ENCODE measurements around the gene TNK2.
"Not testable (repeated sequence)": the region's sequence is repeated elsewhere in the genome, so short reads cannot be mapped to it uniquely, and the experiment has no call there.

The TNK2 gene

DNA sequence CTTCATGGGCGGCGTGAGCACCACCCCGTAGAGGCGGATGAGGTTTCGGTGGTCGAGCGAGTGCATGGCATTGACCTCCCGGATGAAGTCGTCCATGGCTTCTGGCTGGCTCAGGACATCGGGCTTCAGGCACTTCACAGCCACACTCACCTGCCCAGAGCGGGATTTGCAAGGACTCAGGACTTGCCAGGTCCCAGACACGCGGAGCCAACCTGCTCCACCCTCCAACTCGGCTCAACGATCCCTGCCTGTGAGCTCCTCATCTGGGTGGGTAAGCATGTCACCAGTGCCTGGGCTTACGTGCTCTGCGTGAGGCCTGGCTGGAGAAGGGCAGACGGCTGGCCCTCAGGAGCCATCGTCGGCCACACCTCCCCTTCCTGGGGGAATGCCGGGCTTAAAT is 25.2 kb downstream of the TNK2 start:
- no peak for DNase-seq

- DNase-seq = no peak
Measured at GRCh38 chr3:195882002-195882441, 26.3 kb downstream of the TNK2 start.

- DNase-seq = no peak
Measured at GRCh38 chr3:195881276-195881988, 26.9 kb downstream of the TNK2 start.

- DNase-seq = no peak
Measured at GRCh38 chr3:195880037-195880431, 28.3 kb downstream of the TNK2 start.

GRCh38 chr3:195879416-195880036 is 28.8 kb downstream of the TNK2 start:
- no peak for DNase-seq

DNA sequence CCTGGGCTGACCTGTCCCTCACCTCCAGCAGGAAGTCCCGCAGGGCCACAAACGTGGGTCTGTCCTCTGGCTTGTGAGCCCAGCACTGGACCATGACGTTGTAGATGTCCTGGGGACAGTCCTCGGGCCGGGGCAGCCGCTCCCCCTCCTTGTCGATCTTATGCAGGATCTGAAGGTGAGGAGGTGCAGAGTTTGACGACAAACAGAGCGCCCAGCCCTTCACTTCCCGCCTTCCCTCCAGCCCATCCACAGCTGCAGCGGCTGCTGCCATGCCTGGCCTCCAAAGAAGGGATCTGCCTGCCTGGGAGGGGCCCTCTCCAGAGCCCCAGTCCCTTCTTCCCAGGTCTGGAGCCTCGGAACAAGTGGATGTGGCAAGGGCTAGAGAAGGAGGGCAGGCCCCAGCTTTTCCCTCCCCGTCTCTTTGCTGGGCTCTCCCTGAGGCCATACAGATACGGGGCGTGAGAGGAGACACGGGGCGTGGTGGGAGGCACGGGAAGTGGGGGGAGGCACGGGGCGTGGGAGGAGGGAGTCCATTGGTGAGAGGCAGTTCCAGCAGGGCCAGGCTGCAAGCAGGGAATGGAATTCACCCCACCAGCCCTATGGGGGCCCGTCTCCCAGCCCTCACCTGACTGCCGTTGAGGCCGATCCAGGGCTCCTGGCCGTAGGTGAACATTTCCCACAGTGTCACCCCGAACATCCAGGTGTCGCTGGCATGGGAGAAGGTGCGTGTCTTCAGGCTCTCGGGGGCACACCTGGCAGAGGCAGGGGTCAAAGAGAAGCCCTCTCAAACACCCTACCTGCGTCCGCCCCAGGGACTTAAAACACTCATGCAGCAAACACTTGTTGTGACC is 29.7 kb downstream of the TNK2 start:
- no peak for DNase-seq

- no peak for DNase-seq
Measured at GRCh38 chr3:195877767-195878423, 30.5 kb downstream of the TNK2 start.

DNA sequence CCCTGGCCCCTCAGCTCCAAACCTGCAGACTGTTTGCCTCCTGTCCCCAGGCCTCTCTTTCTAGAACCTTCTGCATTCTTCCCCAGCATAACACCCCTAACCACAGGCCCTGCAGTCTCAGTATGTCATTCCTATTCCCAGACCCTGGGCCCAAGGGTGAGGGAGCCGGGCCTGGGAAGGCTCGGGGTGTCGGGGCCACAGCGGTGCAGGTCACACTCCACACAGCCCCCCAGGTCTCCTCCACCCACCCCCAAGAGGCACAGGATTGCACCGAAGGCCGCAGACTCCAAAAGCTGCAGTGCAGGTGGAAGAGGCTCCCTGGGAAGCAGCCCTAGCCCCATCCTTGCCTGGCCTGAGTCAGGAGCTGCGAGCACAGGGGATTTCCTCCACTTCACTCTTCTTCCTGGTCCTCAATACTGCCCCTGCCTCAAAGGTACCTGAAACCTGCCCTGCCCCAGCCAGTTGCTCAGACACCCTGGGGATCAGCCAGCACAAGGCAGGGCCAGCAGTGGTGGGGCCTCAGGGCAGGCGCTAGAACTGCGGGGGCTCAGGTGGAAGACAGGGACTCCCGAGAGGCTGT is 31.1 kb downstream of the TNK2 start:
- DNase-seq = no peak

DNA sequence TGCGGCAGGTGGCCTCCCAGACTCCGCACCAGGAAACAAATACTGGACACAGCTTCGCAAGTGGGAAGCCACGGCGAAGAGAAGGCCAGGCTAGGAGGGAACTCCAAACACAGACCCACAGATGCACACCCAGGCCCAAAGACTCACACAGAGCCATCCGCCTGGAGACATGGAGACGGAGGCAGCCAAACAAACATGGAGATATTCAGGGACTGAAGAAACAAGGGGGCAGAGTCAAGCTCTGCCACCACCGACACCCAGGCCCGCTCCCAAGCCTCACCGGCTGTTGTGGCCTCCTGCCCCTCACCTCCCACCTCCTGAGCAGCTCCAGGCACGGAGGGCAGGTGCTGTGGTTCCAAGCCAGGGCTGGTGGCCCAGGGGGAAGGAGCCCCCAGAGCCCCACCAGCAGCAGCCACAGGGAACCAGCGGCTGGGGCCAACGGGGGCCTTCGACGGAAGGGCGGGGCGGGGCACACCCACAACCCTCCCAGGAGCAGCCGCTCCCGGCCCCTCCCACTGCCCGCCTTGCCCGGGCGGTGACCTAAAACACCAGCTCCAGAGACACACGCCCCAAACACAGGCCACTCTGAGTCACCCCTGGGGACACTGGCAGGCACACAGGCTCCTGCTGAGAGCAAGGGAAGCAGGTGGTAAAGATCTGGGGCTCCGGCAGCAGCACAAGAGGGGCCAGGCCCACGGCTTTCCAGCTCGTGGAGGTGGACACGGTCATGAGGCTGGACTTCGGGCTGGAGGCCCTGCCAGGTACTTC is 31.9 kb downstream of the TNK2 start:
- no peak for DNase-seq

DNA sequence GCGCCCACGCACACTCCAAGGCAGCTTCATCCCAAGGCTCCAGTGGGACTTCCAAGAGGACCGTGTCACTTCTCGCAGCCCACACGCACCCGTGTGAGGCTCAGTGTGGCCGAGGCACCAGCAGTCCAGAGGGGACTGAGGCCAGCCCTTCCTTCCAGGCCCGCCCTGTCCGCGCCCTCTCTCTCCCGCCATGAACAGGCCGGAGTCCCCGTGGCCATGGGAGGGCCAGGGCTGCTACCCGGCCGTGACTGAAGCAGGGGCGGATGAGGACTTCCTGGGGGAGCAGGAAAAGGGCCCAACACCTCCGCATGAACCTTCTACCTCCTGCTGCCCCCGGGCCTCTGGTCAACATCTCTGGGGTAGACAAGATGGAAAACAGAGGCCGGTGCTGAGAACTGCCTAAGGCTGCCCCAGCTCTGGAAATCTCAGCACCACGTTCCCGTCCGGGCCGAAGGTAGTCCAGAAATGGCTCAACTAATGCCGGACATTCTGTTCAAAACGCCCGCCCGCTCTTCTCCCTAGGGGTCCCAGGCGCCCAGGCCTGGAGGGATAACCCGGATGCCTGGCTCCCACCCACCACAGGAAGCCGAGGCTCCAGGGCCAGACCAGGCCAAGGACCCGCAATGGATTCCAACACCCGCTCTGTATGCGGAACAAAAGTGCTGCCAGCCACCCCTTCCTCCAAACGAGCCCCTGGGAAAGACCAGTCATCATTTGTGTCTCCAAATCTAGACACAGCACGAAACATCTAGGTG is 32.7 kb downstream of the TNK2 start:
- no peak for DNase-seq

DNA sequence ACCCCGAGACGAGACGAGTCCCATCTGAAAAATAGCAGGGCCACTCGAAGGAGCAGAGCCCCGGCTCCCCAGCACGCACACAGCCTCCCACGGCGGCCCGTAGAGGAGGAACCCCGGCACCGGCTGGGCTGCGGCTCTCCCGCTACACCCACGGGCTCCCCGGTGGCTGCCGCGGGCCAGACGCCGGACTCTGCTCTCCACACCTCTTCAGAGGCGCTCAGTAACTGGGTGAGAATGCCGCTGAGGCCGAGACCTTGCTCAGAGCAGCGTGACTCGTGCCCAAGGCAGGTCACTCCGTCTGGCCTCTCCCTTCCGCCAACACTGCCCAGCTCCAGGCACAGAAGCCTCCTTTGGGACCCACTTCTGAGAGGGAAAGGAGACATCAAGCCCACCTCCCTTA is 34.4 kb downstream of the TNK2 start:
- DNase-seq = no peak

DNA sequence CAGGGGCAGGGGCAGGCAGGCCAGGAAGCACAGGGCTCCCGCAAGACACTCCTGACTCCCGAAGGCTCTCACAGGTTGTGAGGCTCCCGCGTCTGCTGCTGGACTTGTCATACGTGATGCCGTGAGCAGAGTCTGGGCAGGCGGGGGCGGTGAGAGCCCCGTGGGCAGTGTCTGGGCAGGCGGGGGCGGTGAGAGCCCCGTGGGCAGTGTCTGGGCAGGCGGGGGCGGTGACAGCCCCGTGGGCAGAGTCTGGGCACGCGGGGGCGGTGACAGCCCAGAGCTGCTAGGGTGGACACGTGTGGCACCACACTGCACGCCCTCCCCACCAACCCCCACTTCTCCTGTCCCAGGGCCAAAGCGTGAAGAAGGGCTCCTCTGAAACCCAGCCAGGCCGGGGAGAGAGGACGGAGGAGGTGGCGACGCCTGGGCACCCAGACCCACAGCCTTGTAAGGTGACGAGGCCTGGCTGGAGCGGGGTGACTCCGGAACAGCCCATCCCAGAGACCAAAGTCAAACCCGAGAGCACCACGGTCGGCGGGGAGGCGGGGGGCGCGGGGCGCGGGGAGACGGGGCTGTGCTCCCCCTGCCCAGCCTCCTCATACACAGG is 35.0 kb downstream of the TNK2 start:
- DNase-seq = no peak

DNA sequence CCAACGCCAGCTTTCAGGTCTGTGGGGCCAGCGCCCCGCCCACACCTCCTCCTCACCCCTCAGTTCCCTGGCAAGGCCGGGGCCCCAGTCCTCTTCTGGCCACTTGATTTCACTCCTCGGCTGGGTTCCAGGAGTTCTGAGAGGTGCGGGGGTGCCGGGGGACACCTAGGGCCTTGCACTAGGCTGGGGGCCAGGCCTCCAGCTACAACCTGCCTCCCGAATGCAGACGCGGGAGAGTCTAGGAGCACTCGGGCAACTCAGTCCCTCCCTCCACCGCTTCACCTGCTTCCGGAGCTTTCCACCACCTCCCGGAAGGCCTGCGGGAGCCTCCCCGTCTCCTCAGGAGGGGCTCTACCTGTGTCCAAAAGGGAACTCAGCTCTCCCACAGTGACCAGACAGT is 35.6 kb downstream of the TNK2 start:
- no peak for DNase-seq

DNA sequence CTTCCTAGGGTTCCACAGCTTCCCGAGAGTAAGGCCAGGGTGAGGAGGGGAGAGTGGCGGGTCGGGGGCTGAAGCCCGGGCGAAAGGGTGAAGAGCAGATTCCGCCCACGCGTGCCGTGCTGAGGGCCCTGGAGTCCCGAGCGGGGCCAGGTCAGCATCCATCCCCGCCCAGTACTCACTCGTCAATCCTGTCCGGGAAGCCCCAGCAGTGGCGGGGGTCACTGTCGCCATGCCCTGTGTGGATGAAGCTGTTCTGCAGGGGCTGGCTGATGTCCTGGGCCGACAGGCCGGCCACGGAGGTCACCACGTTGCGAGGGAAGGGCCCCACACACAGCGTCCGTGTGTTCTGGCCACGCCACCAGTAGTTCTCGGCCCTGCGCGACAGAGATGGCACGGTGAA is 36.3 kb downstream of the TNK2 start:
- DNase-seq = no peak

- not testable (repeated sequence) for DNase-seq
Measured at GRCh38 chr3:195871686-195872085, 36.7 kb downstream of the TNK2 start.

- no peak for DNase-seq
Measured at GRCh38 chr3:195870937-195871336, 37.4 kb downstream of the TNK2 start.

DNA sequence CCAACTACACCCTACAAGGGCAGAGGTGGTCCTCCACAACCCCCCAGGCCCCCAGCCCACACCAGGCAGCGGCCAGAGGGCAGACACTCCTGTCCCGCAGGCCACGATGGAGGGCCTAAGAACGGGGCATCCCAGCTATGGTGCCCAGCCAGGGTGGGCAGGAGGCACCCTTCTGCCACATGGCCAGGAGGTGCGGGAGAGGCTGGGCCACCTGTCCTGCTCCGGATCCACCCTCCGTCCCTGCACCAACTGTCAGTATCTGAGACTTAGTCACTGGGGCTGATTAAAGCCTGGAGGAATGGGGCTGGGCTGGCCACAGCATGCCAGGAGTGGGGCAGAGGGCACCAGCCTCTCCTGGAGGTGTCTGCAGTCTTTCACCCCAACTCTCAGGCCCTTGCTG is 37.9 kb downstream of the TNK2 start:
- DNase-seq = no peak

GRCh38 chr3:195869413-195870001 is 38.8 kb downstream of the TNK2 start:
- no peak for DNase-seq

- no peak for DNase-seq
Measured at GRCh38 chr3:195868866-195869412, 39.4 kb downstream of the TNK2 start.

- DNase-seq = no peak
Measured at GRCh38 chr3:195868336-195868865, 40.0 kb downstream of the TNK2 start.
